Activated CD8-positive, alpha-beta T cell treated with anti-CD3 and anti-CD28 coated beads, Interleukin-2, amount 10 ng/mL, durations not matched to agents 7 days and 5 days (primary cell): Measurements from ENCODE around the gene EYS. TPM values are rescaled to one million over a fixed set of nuclear protein-coding genes. Genes with fewer than 3 reads are reported as not detected.

Source experiments
- ATAC-seq: fragments of 150-1000 bp; cut with Tn5 transposase; one replicate; pipeline ENCODE4 v1.10.0; 2021; ENCODE audit warnings: moderate library complexity
- CTCF ChIA-PET: fragments of 350-600 bp; sonication (Branson Sonifier 250); formaldehyde crosslinking; loops from one replicate; lab custom pipeline; 2021; ENCODE audit warnings: antibody characterized with exemption; lab: Charles Lee
- POLR2A ChIA-PET: fragments of 350-600 bp; sonication (Branson Sonifier 250); formaldehyde crosslinking; loops from one replicate; lab custom pipeline; 2021; ENCODE audit warnings: antibody characterized with exemption; lab: Charles Lee
- DNase-seq: peaks from one replicate; pipeline ENCODE4 v3.0.0-alpha.2; 2020
- H3K27ac Mint-ChIP-seq: one replicate; pipeline ENCODE4 v1.8.0; 2021; ENCODE audit warnings: mild to moderate bottlenecking, mixed read lengths
- H3K27me3 Mint-ChIP-seq: one replicate; pipeline ENCODE4 v1.8.0; 2021; ENCODE audit warnings: low read depth, mixed read lengths
- H3K36me3 Mint-ChIP-seq: one replicate; pipeline ENCODE4 v1.8.0; 2021; ENCODE audit warnings: low read depth, mixed read lengths
- H3K4me1 Mint-ChIP-seq: one replicate; pipeline ENCODE4 v1.8.0; 2021; ENCODE audit warnings: low read depth, mixed read lengths
- H3K4me3 Mint-ChIP-seq: one replicate; pipeline ENCODE4 v1.8.0; 2021; ENCODE audit warnings: mild to moderate bottlenecking, mixed read lengths
- H3K9me3 Mint-ChIP-seq: one replicate; pipeline ENCODE4 v1.8.0; 2022; ENCODE audit warnings: mixed read lengths; ENCODE audit not compliant: insufficient read depth
- total RNA-seq, 2 experiments: library from RNA; stranded (reverse); gene quantifications; one replicate each; pipeline ENCODE4 v1.2.3, GENCODE V29; 2021

EYS gene
- total RNA-seq, 2 experiments from 2014 or later: not detected

DNA sequence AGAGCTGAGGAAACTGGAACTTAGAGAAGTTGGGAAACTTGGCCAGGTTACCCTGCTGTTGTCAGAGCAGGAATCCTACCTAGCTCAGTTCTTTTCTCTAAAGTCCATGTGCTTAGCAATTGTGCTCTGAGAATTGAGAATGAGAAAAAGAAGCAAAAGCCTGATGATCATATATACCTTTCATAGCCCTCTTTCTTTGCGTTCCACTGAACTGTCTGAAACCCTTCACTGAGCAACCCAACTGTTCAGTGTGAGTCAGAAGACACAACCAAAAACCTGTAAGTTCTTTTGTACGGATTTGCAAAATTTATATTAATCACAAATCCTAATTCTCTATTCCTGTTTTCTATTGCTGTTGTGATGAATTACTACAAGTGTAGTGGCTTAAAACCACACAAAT is 1990.9 kb downstream of the EYS start:
- no peaks in the 10 kb centered on the region for H3K9me3 Mint-ChIP-seq
- peaks cover 30% of the 10 kb centered on the region for H3K36me3 Mint-ChIP-seq
- no peak overlapping the region for H3K27ac Mint-ChIP-seq
- no peaks in the 10 kb centered on the region for H3K27me3 Mint-ChIP-seq
- DNase-seq: no peak
- H3K4me3 Mint-ChIP-seq: no peak overlapping the region
- ChIA-PET POLR2A (no interaction called here), CTCF (interaction anchor here (1.5 kb wide), 1 partner anchor 118 kb away, joined by 5 read pairs; no protein-coding TSS in a partner anchor)
- no peak for ATAC-seq
- H3K4me1 Mint-ChIP-seq: peaks cover 5% of the 10 kb centered on the region

DNA sequence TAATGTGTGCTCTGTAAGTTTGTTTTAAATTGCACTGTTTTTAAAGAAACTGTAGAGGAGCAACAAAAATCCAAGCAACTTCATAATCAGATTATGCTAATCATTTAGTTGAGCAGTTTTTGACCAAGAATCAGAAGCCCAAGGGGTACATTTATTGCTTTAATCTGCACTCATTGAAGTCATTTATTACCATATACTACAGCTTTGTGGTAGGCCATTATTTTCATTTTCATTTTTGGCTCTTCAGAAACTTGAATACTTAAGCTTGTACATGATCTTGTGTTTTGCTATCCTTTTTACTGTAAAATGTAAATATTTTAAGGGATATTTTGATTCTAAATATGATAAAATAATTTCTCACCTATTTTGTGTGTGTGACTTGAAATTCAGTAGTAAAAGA is 1992.9 kb downstream of the EYS start:
- H3K9me3 Mint-ChIP-seq: no peaks in the 10 kb centered on the region
- H3K36me3 Mint-ChIP-seq: peaks cover 47% of the 10 kb centered on the region
- H3K4me3 Mint-ChIP-seq: no peak overlapping the region
- no peak for ATAC-seq
- ChIA-PET CTCF (no interaction called here), POLR2A (no interaction called here)
- H3K27me3 Mint-ChIP-seq: no peaks in the 10 kb centered on the region
- DNase-seq: no peak
- peaks cover 5% of the 10 kb centered on the region for H3K4me1 Mint-ChIP-seq
- H3K27ac Mint-ChIP-seq: no peak overlapping the region

DNA sequence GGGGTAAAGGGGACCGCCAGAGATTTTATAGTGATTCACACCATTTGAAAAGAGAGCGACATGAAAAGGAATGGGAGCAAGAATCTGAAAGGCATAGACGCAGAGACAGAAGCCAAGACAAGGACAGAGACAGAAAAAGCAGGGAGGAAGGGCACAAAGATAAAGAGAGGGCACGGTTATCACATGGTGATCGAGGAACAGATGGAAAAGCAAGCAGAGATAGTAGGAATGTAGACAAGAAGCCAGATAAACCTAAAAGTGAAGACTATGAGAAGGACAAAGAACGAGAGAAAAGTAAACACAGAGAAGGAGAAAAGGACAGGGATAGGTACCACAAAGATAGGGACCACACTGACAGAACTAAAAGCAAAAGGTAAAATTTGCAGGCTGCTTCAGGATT is 1993.7 kb downstream of the EYS start:
- ATAC-seq (no peak), DNase-seq (no peak)
- Mint-ChIP-seq H3K27me3 (no peaks in the 10 kb centered on the region), H3K9me3 (no peaks in the 10 kb centered on the region), H3K4me3 (no peak overlapping the region), H3K27ac (no peak overlapping the region), H3K36me3 (peaks cover 49% of the 10 kb centered on the region), H3K4me1 (peaks cover 5% of the 10 kb centered on the region)
- CTCF ChIA-PET: no interaction called here
- POLR2A ChIA-PET: no interaction called here

DNA sequence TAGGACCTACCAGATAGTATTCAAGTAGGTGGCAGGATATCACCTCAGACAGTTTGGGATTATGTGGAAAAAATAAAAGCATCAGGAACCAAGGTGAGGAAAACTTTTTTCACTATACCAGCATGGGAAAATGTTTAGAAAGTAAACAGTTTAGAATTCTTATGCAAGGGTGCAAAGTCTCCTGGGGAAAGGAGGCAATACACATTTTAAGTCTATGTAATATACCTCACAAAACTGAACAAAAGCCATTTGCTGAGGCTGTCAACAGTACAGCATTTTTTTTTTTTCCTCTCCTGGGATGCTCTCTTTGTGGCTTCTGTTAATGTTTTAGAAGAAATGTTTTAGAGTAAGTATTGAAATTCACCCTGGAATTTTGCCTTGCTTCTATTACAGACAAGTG is 1997.9 kb downstream of the EYS start:
- H3K4me3 Mint-ChIP-seq: no peak overlapping the region
- CTCF ChIA-PET: no interaction called here
- H3K4me1 Mint-ChIP-seq: peaks cover 21% of the 10 kb centered on the region
- DNase-seq (no peak), ATAC-seq (no peak)
- H3K9me3 Mint-ChIP-seq: no peaks in the 10 kb centered on the region
- H3K27ac Mint-ChIP-seq: no peak overlapping the region
- no peaks in the 10 kb centered on the region for H3K27me3 Mint-ChIP-seq
- peaks cover 71% of the 10 kb centered on the region for H3K36me3 Mint-ChIP-seq
- POLR2A ChIA-PET: interaction anchor here (1.2 kb wide), 1 partner anchor 74 kb away, joined by 3 read pairs; the partner anchor contains the start of gene PHF3

DNA sequence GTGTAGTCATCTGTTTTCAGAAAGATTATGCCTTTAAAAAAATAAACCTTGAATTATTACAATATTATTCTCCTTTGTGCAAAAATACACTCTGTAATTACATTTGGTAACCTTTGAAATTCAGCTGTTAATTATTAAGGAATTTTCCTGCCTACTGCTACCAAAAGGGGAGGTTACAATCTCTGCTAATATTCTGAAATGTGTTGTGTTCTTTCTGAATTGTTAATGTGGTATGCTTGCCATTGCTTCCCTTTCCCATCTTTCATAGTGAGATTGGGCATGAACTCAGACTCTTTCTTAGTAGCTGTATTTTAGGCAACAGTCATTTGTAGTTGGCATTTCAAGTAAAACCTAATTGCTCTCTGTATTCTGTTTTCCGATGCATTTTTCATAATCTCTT is 1998.4 kb downstream of the EYS start:
- Mint-ChIP-seq H3K36me3 (peaks cover 71% of the 10 kb centered on the region), H3K4me1 (peaks cover 21% of the 10 kb centered on the region), H3K4me3 (no peak overlapping the region), H3K27ac (no peak overlapping the region), H3K9me3 (no peaks in the 10 kb centered on the region), H3K27me3 (no peaks in the 10 kb centered on the region)
- DNase-seq (no peak), ATAC-seq (no peak)
- ChIA-PET CTCF (interaction anchor here (1.1 kb wide), 1 partner anchor 73 kb away, joined by 3 read pairs; the partner anchor contains the start of gene PHF3), POLR2A (no interaction called here)

DNA sequence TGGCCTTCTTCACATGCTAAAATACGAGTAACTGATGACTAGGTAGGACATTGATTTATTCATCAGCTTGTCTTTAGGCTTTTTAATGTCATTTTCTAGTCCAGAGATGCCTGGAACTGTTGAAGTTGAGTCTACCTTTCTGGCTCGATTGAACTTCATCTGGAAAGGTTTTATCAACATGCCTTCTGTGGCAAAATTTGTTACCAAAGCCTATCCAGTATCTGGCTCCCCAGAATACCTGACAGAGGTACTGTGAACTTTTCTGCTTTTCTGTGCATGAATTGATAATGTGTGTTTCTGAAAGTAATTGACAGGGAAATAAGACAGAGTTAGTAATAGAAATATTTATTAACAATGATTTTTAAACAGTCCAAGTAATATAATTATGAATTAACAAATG is 2000.4 kb downstream of the EYS start:
- no peak overlapping the region for H3K27ac Mint-ChIP-seq
- no peak overlapping the region for H3K4me3 Mint-ChIP-seq
- peaks cover 16% of the 10 kb centered on the region for H3K4me1 Mint-ChIP-seq
- H3K36me3 Mint-ChIP-seq: peaks cover 67% of the 10 kb centered on the region
- no peak for ATAC-seq
- no peaks in the 10 kb centered on the region for H3K9me3 Mint-ChIP-seq
- ChIA-PET CTCF (interaction anchor here (0.9 kb wide), 1 partner anchor 9 kb away, joined by 3 read pairs; no protein-coding TSS in a partner anchor), POLR2A (no interaction called here)
- no peaks in the 10 kb centered on the region for H3K27me3 Mint-ChIP-seq
- no peak for DNase-seq

DNA sequence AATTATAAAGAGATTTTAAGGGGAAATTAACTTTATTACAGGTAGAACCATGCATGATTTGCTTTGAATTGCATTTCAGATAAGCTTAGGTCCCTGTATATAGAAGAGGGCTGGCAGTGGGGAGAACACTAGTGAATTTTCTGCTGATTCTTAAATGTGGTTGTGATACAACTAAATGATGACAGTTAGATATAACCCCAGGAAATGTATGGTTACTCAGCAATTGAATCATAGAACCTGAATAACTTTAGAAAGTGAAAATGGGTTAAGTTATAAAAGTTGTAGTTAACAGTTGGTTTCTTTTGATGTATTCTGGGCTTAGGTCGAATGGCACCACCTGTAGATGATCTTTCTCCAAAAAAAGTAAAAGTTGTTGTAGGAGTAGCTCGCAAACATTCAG is 2001.3 kb downstream of the EYS start:
- peaks cover 63% of the 10 kb centered on the region for H3K36me3 Mint-ChIP-seq
- H3K4me3 Mint-ChIP-seq: no peak overlapping the region
- H3K9me3 Mint-ChIP-seq: no peaks in the 10 kb centered on the region
- CTCF ChIA-PET: interaction anchor here (0.9 to 1.2 kb wide), 2 partner anchors 9 to 108 kb away, joined by 3 to 5 read pairs; no protein-coding TSS in a partner anchor
- H3K4me1 Mint-ChIP-seq: peaks cover 16% of the 10 kb centered on the region
- no peaks in the 10 kb centered on the region for H3K27me3 Mint-ChIP-seq
- ATAC-seq: no peak
- POLR2A ChIA-PET: interaction anchor here (0.5 kb wide), 1 partner anchor 592 kb away, joined by 3 read pairs; no protein-coding TSS in a partner anchor
- no peak for DNase-seq
- no peak overlapping the region for H3K27ac Mint-ChIP-seq

DNA sequence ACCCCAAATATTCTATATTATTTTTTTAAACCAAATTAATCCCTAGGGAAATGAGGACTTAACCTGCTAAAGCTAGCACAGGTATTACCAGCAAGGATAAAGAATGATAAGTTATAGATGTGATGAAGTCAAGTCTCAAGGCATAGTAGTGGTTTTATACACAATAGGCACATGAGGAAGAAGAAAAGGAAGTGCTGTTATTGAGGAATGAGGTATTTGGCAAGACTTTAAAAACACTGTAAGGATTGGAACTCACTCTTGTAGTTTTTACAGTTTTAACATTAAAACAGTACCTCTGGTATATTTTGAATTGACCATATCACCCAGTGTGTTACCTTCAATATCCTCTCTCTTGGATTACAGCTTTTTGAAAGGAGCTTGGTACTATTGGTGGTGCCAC is 2016.8 kb downstream of the EYS start:
- ChIA-PET POLR2A (no interaction called here), CTCF (interaction anchor here (1.6 kb wide), 1 partner anchor 92 kb away, joined by 7 read pairs; no protein-coding TSS in a partner anchor)
- no peaks in the 10 kb centered on the region for H3K27me3 Mint-ChIP-seq
- no peak for DNase-seq
- no peak overlapping the region for H3K27ac Mint-ChIP-seq
- no peak for ATAC-seq
- H3K9me3 Mint-ChIP-seq: no peaks in the 10 kb centered on the region
- H3K4me1 Mint-ChIP-seq: peaks cover 5% of the 10 kb centered on the region
- peaks cover 26% of the 10 kb centered on the region for H3K36me3 Mint-ChIP-seq
- no peak overlapping the region for H3K4me3 Mint-ChIP-seq

DNA sequence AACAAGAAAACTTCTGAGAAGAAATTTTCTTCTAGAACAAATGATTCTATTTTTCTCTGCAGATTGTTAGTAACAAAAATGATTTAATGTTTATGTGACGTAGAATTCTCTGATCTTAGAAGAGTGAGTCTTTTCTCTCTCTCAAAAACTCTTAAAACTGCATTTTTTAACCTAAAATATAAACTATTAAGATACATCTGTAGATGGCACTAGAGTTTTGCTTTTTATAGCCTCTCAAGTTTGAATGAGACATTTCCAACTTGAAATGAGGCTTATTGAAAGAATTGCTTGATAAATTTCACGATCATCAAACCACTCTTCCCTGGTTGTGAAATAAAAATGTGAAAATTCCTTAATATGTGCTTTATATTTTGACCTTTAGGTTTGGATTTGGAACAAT is 2017.6 kb downstream of the EYS start:
- H3K36me3 Mint-ChIP-seq: peaks cover 27% of the 10 kb centered on the region
- DNase-seq: no peak
- H3K4me3 Mint-ChIP-seq: no peak overlapping the region
- H3K27me3 Mint-ChIP-seq: no peaks in the 10 kb centered on the region
- CTCF ChIA-PET: interaction anchor here (1.4 kb wide), 1 partner anchor 91 kb away, joined by 3 read pairs; no protein-coding TSS in a partner anchor
- H3K4me1 Mint-ChIP-seq: peaks cover 6% of the 10 kb centered on the region
- H3K9me3 Mint-ChIP-seq: no peaks in the 10 kb centered on the region
- POLR2A ChIA-PET: no interaction called here
- ATAC-seq: no peak
- no peak overlapping the region for H3K27ac Mint-ChIP-seq

DNA sequence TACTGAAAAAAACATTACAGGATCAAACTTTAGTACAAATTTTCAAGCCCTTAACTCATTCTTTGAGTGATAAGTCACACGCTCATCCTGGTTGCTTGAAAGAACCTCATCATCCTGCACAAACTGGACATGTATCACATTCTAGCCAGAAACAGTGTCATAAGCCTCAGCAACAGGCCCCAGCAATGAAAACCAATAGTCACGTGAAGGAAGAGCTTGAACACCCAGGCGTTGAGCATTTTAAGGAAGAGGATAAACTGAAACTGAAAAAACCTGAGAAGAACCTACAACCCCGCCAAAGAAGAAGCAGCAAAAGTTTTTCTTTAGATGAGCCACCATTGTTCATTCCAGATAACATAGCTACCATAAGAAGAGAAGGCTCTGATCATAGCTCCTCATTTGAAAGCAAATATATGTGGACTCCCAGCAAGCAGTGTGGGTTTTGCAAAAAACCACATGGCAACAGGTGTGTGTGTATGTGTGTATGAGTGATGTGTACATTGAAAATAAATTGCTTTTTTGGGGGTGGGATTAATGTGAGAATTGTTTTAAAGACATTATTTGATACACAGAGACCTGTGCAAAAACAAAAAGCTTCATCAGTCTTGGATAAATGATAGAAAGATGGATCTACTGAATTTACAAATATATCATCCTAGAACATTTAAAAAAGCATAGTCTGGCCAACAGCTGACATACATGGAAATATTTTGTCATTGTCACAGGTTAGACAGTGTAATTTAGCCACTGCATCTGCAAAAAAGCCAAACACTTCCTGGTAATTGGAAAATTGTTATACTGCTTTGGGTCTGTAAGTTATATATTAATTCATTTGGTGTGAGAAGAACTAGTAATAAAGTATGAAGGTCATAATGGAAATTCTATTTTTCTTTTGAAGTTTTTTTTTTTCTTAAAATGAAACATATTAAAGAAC is 2021.3 kb downstream of the EYS start:
- CTCF ChIA-PET: interaction anchor here (1.2 to 1.6 kb wide), 4 partner anchors 36 to 87 kb away, joined by 3 to 4 read pairs (median 3); partner anchors contain the start of gene PHF3

DNA sequence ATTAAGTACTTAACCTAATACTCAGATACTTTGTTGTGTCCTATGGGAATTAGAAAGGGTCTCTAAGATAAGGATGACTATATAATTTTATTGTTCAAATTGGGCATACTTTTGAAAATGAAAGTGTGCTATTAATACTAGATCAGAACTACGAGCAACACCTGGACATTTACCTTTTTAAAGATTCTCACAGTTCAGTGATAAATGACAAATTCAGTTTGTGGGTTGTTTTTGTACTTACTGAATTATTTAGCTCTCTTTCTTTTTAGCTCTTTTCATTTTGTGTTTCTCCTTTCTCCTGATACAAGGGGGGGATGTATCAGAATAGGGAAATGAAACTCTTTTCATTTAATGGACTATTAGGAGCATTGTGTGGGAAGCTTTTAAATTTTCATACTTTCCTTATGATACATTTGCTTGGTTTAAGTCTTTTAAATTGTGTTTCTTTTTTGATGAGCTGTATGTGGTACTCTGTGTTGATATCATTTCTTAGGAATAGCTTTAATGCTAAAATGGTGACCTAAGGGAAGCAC is 2023.9 kb downstream of the EYS start:
- ChIA-PET POLR2A (no interaction called here), CTCF (interaction anchor here (1.0 to 1.5 kb wide), 3 partner anchors 20 to 84 kb away, joined by 3 to 5 read pairs (median 3); no protein-coding TSS in a partner anchor)
- no peaks in the 10 kb centered on the region for H3K9me3 Mint-ChIP-seq
- no peak overlapping the region for H3K27ac Mint-ChIP-seq
- H3K27me3 Mint-ChIP-seq: no peaks in the 10 kb centered on the region
- no peak overlapping the region for H3K4me3 Mint-ChIP-seq
- peaks cover 6% of the 10 kb centered on the region for H3K4me1 Mint-ChIP-seq
- ATAC-seq: no peak
- peaks cover 46% of the 10 kb centered on the region for H3K36me3 Mint-ChIP-seq
- no peak for DNase-seq

More for the DNA sequence above, 2021.3 kb downstream of the EYS start:
- Mint-ChIP-seq H3K4me1 (peaks cover 6% of the 10 kb centered on the region), H3K27ac (peak overlapping the region; percentile 5), H3K4me3 (no peak overlapping the region), H3K27me3 (no peaks in the 10 kb centered on the region), H3K36me3 (peaks cover 42% of the 10 kb centered on the region), H3K9me3 (no peaks in the 10 kb centered on the region)
- ATAC-seq (no peak), DNase-seq (no peak)
- POLR2A ChIA-PET: no interaction called here

DNA sequence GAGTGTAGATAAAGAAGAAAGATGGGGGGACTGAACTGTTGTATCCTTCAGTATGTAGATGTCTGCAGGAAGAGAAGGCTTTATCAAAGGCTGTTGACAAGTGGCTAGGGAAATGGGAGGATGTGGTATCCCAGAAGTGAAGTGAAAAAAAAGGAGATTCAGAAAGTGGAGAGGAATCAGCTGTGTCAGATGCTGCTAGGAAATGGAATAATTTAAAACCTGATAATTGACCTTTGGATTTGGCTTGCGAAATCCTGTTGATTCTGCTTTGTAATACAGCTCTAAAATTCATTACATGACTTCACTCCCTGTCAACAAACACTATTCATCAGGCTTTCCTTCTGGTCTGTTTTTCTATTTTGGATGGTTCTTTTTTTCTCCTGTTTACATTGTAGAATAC is 2029.7 kb downstream of the EYS start:
- Mint-ChIP-seq H3K4me1 (no peaks in the 10 kb centered on the region), H3K9me3 (no peaks in the 10 kb centered on the region), H3K27me3 (no peaks in the 10 kb centered on the region), H3K27ac (no peak overlapping the region), H3K36me3 (peaks cover 24% of the 10 kb centered on the region), H3K4me3 (no peak overlapping the region)
- POLR2A ChIA-PET: no interaction called here
- DNase-seq: no peak
- no peak for ATAC-seq
- CTCF ChIA-PET: no interaction called here
